Measurements from ENCODE around the gene KIF17. TPM values are rescaled to one million over a fixed set of nuclear protein-coding genes. Genes with fewer than 3 reads are reported as not detected.

KIF17 gene
- total and polyA plus RNA-seq, 9 donors: 0.56 to 6.2 (median 2.2) TPM

DNA sequence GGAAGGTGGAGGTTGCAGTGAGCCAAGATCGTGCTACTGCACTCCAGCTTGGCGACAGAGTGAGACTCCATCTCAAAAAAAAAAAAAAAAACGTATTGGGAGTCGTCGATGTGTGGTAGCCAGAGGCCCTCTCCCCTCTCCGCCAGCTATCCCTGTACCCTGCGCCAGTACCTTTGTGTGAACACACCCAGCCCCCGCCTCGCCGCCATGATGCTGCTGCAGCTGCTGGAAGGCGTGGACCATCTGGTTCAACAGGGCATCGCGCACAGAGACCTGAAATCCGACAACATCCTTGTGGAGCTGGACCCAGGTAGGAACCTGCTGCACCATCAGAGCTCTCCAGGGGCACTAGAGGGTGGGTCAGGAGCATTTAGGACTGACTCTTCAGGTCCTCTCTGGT is 72.4 kb downstream of the KIF17 start:
- H3K36me3 ChIP-seq: no peaks in the 10 kb centered on the region
- intact Hi-C loops (cut with DNase I): no loop called here
- 80 to 84% (median 80%) methylated on average over 14 of the region's 14 CpGs for WGBS, 3 donors
- no peaks in the 10 kb centered on the region for H3K4me1 ChIP-seq (ENCODE audit: insufficient read depth)
- no peak for DNase-seq
- no peaks in the 10 kb centered on the region for H3K27me3 ChIP-seq
- H3K9me3 ChIP-seq: no peaks in the 10 kb centered on the region
- no peak overlapping the region for H3K4me3 ChIP-seq
- no peak overlapping the region for H3K27ac ChIP-seq
- TF ChIP-seq EP300 (IDR thresholded peaks at IDR 0.05): no peak
- TF ChIP-seq POLR2A (IDR thresholded peaks at IDR 0.05): no peak
- TF ChIP-seq, protein P1, sequence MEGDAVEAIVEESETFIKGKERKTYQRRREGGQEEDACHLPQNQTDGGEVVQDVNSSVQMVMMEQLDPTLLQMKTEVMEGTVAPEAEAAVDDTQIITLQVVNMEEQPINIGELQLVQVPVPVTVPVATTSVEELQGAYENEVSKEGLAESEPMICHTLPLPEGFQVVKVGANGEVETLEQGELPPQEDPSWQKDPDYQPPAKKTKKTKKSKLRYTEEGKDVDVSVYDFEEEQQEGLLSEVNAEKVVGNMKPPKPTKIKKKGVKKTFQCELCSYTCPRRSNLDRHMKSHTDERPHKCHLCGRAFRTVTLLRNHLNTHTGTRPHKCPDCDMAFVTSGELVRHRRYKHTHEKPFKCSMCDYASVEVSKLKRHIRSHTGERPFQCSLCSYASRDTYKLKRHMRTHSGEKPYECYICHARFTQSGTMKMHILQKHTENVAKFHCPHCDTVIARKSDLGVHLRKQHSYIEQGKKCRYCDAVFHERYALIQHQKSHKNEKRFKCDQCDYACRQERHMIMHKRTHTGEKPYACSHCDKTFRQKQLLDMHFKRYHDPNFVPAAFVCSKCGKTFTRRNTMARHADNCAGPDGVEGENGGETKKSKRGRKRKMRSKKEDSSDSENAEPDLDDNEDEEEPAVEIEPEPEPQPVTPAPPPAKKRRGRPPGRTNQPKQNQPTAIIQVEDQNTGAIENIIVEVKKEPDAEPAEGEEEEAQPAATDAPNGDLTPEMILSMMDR (IDR thresholded peaks at IDR 0.05): no peak

DNA sequence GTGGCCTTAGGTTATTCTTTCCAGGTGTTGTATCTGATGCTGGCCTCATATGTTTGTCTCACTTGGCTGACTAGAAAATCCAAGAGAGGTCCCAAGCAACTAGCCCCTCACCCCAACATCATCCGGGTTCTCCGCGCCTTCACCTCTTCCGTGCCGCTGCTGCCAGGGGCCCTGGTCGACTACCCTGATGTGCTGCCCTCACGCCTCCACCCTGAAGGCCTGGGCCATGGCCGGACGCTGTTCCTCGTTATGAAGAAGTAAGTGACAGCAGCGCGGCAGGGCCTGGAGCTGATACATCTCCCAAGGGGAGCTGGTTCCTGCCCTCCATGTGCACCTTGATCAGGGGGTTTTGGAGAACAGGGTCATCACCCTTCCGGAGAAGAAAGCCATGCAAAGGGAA is 73.4 kb downstream of the KIF17 start:
- no peak for TF ChIP-seq EP300 (IDR thresholded peaks at IDR 0.05)
- TF ChIP-seq, protein P1 (IDR thresholded peaks at IDR 0.05): no peak
- no peak for TF ChIP-seq POLR2A (IDR thresholded peaks at IDR 0.05)
- Histone ChIP-seq H3K36me3 (no peaks in the 10 kb centered on the region), H3K27me3 (no peaks in the 10 kb centered on the region), H3K27ac (no peak overlapping the region), H3K4me3 (no peak overlapping the region), H3K4me1 (ENCODE audit: insufficient read depth) (no peaks in the 10 kb centered on the region), H3K9me3 (no peaks in the 10 kb centered on the region)
- intact Hi-C loops (cut with DNase I): loop anchor here in 1 of 4 donors (5.0 kb wide), 1 partner anchor 122 kb away; no protein-coding TSS in a partner anchor
- DNase-seq: no peak
- WGBS, 3 donors: 90 to 92% (median 91%) methylated on average over 13 of the region's 13 CpGs

DNA sequence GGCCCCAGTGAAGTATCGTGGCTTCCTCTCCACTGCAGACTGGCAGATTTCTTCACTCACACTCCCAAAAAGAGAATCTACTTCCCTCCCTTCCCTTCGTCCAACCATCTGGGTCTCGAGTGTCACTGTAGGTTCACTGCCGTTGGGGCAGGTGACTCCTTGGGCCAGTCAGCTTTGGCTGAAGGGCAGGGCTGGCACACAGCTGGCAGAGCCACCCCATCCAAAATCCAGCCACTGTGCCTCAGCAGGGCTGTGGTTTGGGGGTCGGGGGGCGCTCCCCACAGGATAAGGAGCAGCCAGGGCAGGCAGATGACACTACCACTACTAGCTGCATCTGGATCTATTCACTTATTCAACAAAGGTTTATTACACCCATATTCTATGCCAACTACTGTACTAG is 74.7 kb downstream of the KIF17 start:
- Histone ChIP-seq H3K4me3 (no peak overlapping the region), H3K27me3 (no peaks in the 10 kb centered on the region), H3K4me1 (ENCODE audit: insufficient read depth) (no peaks in the 10 kb centered on the region), H3K27ac (no peak overlapping the region), H3K9me3 (no peaks in the 10 kb centered on the region), H3K36me3 (no peaks in the 10 kb centered on the region)
- WGBS, 3 donors: 70 to 80% (median 72%) methylated on average over 6 of the region's 6 CpGs
- TF ChIP-seq, protein P1 (IDR thresholded peaks at IDR 0.05): no peak
- TF ChIP-seq EP300 (IDR thresholded peaks at IDR 0.05) (no peak), POLR2A (IDR thresholded peaks at IDR 0.05) (no peak)
- intact Hi-C loops (cut with DNase I): loop anchor here in 1 of 4 donors (5.0 kb wide), 1 partner anchor 121 kb away; no protein-coding TSS in a partner anchor
- DNase-seq: no peak

DNA sequence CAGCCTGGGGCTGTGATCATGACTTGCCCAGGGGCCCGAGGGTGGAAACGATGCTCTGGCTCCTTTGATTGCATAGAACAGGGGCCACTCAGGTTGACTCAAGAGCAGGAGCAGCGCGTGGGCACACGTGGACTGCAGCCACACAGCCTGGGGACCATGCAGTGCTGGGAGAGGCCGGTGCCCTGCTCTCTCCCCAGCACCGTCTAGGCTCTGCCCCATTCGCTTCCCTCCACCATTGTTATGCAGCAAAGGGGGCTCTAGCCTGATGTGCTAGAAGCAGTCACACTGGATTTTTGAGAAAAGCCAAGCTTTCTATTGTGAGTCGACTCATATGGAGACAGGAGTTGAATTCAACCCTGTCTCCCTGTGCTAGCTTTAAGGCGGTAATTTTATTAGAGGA is 75.8 kb downstream of the KIF17 start:
- H3K36me3 ChIP-seq: no peaks in the 10 kb centered on the region
- no peak for TF ChIP-seq POLR2A (IDR thresholded peaks at IDR 0.05)

DNA sequence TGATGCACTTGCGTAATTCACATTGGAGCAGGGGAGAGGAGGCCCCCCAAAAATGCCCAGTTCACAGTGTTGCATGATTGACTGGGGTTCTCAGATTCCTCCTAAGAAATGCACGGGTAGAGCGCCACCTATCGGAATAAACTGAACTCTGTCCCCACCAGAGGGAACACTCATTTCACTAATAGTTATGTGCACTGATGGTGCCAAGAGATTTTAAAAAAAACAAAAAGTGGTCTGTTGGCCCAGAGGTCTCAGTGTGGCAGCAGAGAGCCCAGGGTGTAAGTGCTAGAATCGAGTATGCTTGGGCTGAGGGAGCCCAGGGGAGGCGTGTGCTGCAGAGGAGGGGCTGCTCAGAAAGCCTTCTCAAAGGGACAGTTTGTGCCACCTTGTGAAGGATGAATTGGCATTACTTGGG is 77.6 kb downstream of the KIF17 start:
- Histone ChIP-seq H3K36me3 (no peaks in the 10 kb centered on the region), H3K4me1 (ENCODE audit: insufficient read depth) (no peaks in the 10 kb centered on the region), H3K27ac (no peak overlapping the region), H3K9me3 (no peaks in the 10 kb centered on the region), H3K4me3 (no peak overlapping the region), H3K27me3 (no peaks in the 10 kb centered on the region)
- 30 to 34% (median 32%) methylated on average over 6 of the region's 6 CpGs for WGBS, 3 donors
- peak in 1 of 5 donors; percentile 43 for DNase-seq
- TF ChIP-seq, protein P1 (IDR thresholded peaks at IDR 0.05): peak; percentile 18 to 44 (median 24)
- TF ChIP-seq EP300 (IDR thresholded peaks at IDR 0.05): no peak
- intact Hi-C loops (cut with DNase I): loop anchor here in 2 of 4 donors (2.0 to 5.0 kb wide), 2 partner anchors 117 to 118 kb away; no protein-coding TSS in a partner anchor

More for the DNA sequence above, 75.8 kb downstream of the KIF17 start:
- DNase-seq: no peak
- H3K27ac ChIP-seq: no peak overlapping the region
- WGBS, 3 donors: 75 to 78% (median 77%) methylated on average over 10 of the region's 10 CpGs
- H3K9me3 ChIP-seq: no peaks in the 10 kb centered on the region
- no peak overlapping the region for H3K4me3 ChIP-seq
- H3K4me1 ChIP-seq (ENCODE audit: insufficient read depth): no peaks in the 10 kb centered on the region
- H3K27me3 ChIP-seq: no peaks in the 10 kb centered on the region
- intact Hi-C loops (cut with DNase I): loop anchor here in 2 of 4 donors (2.0 to 5.0 kb wide), 2 partner anchors 119 to 120 kb away; no protein-coding TSS in a partner anchor
